ENCODE measurements around the gene CCL14. TPM values are rescaled to one million over a fixed set of nuclear protein-coding genes. Genes with fewer than 3 reads are reported as not detected.
A peak's percentile ranks its signal among the peaks of the same experiment; 100 is the strongest.

The CCL14 gene
- total RNA-seq, 2 donors from 2014 or later: not detected

DNA sequence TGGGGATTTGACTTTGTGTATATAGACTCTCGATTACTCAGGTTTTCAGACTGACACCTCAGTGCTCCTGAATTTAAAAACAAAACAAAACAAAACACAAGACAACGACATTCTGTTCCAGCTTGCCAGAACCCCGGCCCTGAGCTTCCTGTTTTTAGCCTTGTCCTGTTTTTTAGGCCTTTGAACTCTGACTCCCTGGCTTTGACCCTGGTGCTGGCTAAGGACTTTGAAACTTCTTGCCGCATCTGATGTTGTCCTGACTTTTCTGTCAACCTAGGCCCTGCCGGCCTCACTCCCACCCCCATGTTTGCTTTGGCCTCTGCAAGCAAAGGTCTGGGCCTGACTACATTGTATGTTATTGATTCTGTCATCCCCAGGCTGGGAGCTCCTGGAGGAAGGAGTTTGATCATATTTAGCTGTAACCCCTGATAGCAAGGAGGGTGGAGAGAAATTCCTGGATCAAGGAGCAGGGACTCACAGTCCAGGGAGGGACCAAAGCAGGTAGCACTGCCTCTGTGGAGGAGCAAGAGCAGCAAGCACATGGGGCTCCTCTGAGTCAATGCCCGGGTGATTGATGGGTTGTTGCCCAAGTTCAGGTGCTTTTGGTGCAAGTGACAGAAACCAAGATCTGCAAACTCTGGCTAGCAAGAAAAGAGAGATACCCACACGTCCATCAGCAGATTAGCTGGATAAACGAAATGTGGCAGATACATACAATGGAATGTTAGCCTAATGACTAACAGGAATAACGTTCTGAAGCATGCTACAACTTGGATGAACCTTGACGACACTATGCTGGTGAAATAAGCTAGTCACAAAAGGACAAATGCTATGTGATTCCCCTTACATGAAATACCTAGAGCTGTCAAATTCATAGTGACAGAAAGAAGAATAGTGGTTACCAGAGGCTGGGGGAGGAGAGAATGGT lies 12.9 kb downstream of the CCL14 start:
- ATAC-seq (replicated peaks): no peak
- Mint-ChIP-seq H3K27ac (no peak overlapping the region), H3K27me3 (peaks cover 12% of the 10 kb centered on the region), H3K9me3 (no peaks in the 10 kb centered on the region), H3K4me3 (no peak overlapping the region), H3K4me1 (no peaks in the 10 kb centered on the region), H3K36me3 (ENCODE audit: low read depth) (no peaks in the 10 kb centered on the region)

DNA sequence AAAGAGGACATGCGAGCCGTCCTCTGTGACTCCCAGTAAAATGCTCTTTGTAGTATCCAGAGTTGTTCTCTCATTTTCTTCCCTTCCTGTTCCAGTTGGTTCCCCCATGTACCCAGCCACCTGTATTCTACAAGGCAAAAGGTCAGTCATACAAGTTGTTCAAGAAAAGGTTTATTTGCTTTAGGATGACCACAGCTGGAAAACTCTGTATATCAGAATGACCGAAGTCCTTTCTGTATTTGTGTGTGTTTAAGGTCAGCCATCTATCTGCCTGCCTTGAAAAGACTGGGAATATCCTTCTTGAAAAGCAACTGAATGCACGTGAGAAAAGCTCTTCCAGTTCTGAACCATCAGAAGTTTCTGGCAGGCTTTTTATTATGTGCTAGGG lies 13.6 kb downstream of the CCL14 start:
- Mint-ChIP-seq H3K4me3 (no peak overlapping the region), H3K36me3 (ENCODE audit: low read depth) (no peaks in the 10 kb centered on the region), H3K27ac (no peak overlapping the region), H3K9me3 (no peaks in the 10 kb centered on the region), H3K4me1 (no peaks in the 10 kb centered on the region), H3K27me3 (peaks cover 5% of the 10 kb centered on the region)
- no peak for ATAC-seq (replicated peaks)

DNA sequence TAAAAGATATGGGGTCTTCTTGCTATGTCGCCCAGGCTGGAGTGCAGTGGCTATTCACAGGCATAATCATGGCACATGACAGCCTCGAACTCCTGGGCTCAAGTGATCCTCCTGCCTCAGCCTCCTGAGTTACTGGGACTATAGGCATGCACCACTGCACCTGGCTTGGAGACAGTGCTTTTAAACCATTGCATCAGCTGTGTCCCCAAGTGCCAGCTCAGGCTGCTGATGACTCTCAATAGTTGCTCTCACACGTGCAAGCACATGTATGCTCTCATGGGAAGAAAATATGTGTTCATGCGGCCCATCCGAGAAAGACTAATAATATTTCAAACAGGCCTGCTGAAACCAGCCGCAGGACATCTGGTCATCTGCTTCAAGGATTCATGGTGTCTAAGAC lies 14.0 kb downstream of the CCL14 start:
- H3K9me3 Mint-ChIP-seq: no peaks in the 10 kb centered on the region

DNA sequence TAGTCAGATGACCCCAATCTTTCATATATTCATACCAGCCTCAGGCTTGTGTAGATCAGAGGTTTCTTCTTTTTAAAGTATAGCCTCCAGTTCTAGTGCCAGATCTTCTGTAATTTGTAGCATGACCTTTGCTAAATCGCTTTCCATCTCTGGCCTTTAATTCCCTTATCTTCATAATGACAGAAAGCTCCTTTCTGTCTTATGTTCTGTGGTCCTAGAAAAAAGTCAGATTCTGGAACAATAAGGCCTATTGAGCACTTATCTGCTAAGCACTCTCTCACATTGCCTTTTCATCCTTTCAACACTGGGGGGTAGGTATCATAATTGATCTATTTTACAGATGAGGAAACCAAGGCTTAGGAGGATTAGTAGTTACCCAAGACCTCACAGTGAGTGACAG lies 14.5 kb downstream of the CCL14 start:
- Mint-ChIP-seq H3K4me3 (no peak overlapping the region), H3K36me3 (ENCODE audit: low read depth) (no peaks in the 10 kb centered on the region), H3K27ac (no peak overlapping the region), H3K9me3 (no peaks in the 10 kb centered on the region), H3K27me3 (peaks cover 4% of the 10 kb centered on the region), H3K4me1 (no peaks in the 10 kb centered on the region)
- ATAC-seq (replicated peaks): no peak

More for the DNA sequence above, 14.0 kb downstream of the CCL14 start:
- Mint-ChIP-seq H3K4me3 (no peak overlapping the region), H3K4me1 (no peaks in the 10 kb centered on the region), H3K27me3 (peaks cover 4% of the 10 kb centered on the region), H3K36me3 (ENCODE audit: low read depth) (no peaks in the 10 kb centered on the region), H3K27ac (no peak overlapping the region)
- no peak for ATAC-seq (replicated peaks)

DNA sequence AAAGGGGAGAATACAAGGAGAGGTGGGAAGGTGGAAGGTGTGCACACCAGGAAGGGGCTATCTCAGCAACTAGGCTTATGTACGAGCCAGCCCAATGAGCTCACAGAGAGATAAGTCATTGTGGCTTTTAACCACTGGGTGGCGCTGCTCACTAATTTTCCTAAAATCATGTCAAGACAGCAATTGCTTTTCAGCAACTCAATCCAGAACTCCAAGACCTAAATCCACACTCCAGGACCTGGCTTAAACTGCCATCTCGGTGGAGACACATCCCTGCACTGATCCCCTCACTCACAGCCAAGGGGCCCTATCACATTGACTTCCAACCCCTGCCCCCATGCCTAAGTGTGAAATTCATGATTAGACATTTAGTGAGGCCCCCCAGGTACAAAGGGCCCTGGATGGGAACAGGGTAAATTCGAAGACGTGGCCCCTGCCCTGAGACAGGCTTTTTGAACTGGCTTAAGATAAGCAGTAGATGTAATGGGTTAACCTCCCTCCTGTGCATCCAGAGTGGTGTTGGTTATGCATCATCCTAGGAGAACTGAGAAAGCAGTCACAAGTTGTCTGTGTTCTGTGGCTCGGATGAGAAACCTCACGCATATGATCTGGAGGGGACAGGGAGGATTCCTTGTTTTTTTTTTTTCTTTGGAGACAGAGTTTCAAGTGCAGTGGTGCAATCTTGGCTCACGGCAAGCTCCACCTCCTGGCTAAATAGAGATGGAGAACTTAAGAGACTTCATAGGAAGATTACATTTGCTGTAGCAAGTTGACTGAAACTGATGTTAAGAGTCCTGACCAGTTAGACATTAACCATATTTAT lies 16.8 kb downstream of the CCL14 start:
- Mint-ChIP-seq H3K27ac (no peak overlapping the region), H3K27me3 (no peaks in the 10 kb centered on the region), H3K36me3 (ENCODE audit: low read depth) (no peaks in the 10 kb centered on the region), H3K9me3 (no peaks in the 10 kb centered on the region), H3K4me3 (no peak overlapping the region), H3K4me1 (no peaks in the 10 kb centered on the region)
- peak; percentile 52 for ATAC-seq (replicated peaks)

DNA sequence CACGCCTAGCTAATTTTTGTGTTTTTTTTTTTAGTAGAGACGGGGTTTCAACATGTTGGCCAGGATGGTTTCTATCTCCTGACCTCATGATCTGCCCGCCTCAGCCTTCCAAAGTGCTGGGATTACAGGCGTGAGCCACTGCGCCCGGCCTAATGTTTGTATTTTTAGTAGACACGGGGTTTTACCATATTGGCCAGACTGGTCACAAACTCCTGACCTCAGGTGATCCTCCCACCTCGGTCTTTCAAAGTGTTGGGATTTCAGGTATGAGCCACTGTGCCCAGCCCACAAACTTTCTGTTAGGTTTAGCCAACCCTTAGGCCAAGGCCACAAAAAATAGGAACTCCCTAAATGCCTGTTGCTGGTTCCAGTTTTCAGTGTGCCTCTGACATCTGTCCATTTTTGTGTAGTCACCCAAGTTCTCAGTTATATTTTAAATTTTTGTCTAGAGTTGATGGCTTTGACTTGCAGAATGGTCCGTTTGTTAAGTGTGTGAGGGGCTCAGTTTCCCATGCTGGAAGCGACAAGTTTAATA lies 17.9 kb downstream of the CCL14 start:
- Mint-ChIP-seq H3K9me3 (no peaks in the 10 kb centered on the region), H3K27ac (no peak overlapping the region), H3K27me3 (peaks cover 4% of the 10 kb centered on the region), H3K36me3 (ENCODE audit: low read depth) (no peaks in the 10 kb centered on the region), H3K4me1 (no peaks in the 10 kb centered on the region), H3K4me3 (no peak overlapping the region)
- ATAC-seq (replicated peaks): no peak

DNA sequence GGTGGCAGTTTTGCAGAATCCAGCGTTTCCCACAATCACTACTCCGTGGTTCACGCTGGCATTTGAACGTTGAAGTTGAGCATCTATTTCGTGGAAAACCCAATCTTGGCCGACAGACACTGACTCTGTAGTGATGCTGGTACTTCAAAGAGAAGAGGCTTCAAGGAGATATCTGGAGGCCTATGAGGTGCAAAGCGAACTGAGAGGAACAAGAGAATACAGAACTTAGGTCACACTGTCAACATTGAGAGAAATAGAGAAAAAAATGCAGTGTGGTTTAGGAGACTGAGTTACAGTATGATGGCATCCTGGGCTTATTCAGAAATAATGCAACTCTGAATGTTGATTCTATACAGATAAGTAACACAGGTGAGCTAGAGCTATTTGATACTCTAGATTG lies 21.3 kb downstream of the CCL14 start:
- ATAC-seq (replicated peaks): no peak
- H3K27me3 Mint-ChIP-seq: peaks cover 7% of the 10 kb centered on the region
- H3K27ac Mint-ChIP-seq: no peak overlapping the region
- no peaks in the 10 kb centered on the region for H3K9me3 Mint-ChIP-seq
- H3K4me1 Mint-ChIP-seq: no peaks in the 10 kb centered on the region
- no peaks in the 10 kb centered on the region for H3K36me3 Mint-ChIP-seq (ENCODE audit: low read depth)
- no peak overlapping the region for H3K4me3 Mint-ChIP-seq

DNA sequence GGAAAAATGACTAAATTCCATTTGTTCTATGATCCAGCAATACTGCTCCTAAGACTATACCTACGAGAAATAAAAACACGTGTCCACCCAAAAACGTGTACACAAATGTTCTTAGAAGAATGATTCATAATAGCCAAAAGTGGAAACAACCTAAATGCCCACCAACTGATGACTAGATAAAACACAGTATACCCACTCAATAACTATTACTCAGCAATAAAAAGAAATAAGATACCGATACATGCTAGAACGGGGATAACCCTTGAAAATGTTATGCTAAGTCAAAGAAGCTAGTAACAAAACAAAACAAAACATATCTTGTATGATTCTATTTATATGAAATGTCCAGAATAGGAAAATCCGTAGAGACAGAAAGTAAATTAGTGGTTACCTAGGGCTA lies 22.9 kb downstream of the CCL14 start:
- H3K9me3 Mint-ChIP-seq: no peaks in the 10 kb centered on the region
- H3K4me3 Mint-ChIP-seq: no peak overlapping the region
- no peak overlapping the region for H3K27ac Mint-ChIP-seq
- peaks cover 9% of the 10 kb centered on the region for H3K27me3 Mint-ChIP-seq
- no peak for ATAC-seq (replicated peaks)
- no peaks in the 10 kb centered on the region for H3K36me3 Mint-ChIP-seq (ENCODE audit: low read depth)
- no peaks in the 10 kb centered on the region for H3K4me1 Mint-ChIP-seq

DNA sequence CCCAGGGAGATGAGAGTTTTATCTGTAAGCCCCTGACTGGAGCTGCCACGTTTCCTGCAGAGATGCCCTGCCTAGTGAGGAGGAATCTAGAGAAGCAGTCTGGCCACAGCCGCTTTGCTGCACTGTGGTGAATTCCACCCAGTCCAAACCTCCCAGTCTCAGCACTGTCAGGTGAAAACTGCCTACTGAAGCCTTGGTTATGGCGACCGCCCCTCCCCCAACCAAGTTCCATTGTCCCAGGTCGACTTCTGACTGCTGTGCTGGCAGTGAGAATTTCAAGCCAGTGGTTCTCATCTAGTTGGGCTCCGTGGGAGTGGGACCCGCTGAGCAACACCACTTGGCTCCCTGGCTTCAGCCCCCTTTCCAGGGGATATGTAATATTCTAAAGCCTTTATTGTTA lies 32.8 kb downstream of the CCL14 start:
- Mint-ChIP-seq H3K4me3 (no peak overlapping the region), H3K36me3 (ENCODE audit: low read depth) (no peaks in the 10 kb centered on the region), H3K27me3 (peaks cover 5% of the 10 kb centered on the region)

DNA sequence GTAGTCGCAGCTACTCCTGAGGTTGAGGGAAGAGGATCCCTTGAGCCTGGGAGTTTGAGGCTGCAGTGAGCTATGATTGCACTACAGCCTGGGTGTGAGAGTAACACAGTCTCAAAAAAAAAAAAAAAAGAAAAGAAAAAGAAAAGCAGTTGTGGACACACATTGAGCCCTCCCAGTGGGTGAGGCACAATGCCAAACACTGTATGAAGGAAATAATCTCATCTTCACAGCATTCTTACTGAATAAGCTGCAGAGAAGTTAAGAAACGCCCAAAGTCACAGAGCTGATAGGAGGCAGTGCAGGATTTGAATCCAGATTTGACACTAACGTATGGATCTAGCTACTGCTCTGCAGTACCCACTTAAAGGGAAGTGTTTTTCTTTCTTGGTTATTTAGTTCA lies 37.1 kb downstream of the CCL14 start:
- Mint-ChIP-seq H3K4me1 (no peaks in the 10 kb centered on the region), H3K9me3 (no peaks in the 10 kb centered on the region), H3K4me3 (no peak overlapping the region), H3K27me3 (no peaks in the 10 kb centered on the region), H3K27ac (no peak overlapping the region), H3K36me3 (ENCODE audit: low read depth) (no peaks in the 10 kb centered on the region)
- no peak for ATAC-seq (replicated peaks)

More for the DNA sequence above, 32.8 kb downstream of the CCL14 start:
- Mint-ChIP-seq H3K27ac (no peak overlapping the region), H3K9me3 (no peaks in the 10 kb centered on the region), H3K4me1 (no peaks in the 10 kb centered on the region)
- ATAC-seq (replicated peaks): no peak

DNA sequence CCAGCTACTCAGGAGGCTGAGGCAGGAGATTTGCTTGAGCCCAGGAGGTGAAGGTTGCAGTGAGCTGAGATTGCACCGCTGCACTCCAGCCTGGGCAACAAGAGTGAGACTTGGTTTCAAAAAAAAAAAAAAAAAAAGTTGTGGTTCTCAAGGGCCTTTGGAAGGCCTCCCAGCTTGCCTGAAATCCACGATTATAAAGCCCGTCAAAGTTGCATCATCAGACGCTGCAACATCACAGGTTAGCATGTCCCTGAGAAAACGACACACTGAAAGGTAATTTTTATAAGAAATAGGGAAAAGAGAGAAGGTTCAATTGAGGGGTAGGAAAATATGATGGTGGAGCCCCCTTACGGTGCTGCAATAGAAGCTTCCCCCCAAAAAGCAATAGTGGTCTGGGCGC lies 38.4 kb downstream of the CCL14 start:
- no peak overlapping the region for H3K27ac Mint-ChIP-seq
- no peaks in the 10 kb centered on the region for H3K9me3 Mint-ChIP-seq
- no peaks in the 10 kb centered on the region for H3K27me3 Mint-ChIP-seq
- H3K4me1 Mint-ChIP-seq: no peaks in the 10 kb centered on the region
- no peaks in the 10 kb centered on the region for H3K36me3 Mint-ChIP-seq (ENCODE audit: low read depth)
- ATAC-seq (replicated peaks): no peak
- H3K4me3 Mint-ChIP-seq: no peak overlapping the region

DNA sequence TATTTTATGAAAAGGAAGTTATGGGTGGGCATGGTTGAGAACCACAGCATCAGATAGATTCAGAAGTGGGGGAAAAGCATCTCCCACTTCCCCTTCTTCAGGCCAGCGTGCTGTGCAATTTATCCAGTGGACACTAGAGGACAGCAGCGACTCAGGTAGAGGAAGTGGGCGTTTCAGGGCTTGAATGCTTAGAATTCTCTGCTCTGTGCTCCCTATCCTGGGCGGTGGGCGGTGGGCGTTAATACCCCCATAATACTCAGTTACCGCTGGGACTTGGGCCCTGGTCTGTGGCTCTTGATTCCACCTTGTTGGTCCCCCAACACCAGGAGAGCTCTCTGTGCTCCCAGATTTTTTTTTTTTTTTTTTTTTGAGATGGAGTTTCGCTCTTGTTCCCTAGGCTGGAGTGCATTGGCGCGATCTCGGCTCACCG lies 39.4 kb downstream of the CCL14 start:
- Mint-ChIP-seq H3K4me3 (no peak overlapping the region), H3K27me3 (no peaks in the 10 kb centered on the region), H3K27ac (no peak overlapping the region), H3K4me1 (no peaks in the 10 kb centered on the region), H3K9me3 (no peaks in the 10 kb centered on the region), H3K36me3 (ENCODE audit: low read depth) (no peaks in the 10 kb centered on the region)
- ATAC-seq (replicated peaks): peak; percentile 50

DNA sequence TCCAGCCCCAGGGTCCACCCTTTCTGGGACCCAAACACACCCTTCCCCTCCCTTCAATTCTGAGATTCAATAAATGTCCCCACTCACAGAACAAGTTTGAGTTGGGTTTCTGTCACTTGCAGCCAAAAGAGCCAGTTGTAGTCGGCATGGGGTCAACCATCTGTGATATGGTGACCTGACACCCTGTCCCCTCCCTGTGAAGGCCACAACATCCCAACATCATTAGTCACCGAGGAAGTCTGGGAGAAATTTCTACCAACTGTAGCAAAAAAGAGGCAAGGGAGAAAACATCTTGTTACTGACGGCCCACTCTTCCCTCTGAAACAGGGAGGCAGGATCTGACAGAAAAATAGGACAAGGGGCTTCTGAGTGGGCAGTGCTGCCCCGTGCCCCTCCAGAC lies 42.4 kb downstream of the CCL14 start:
- Mint-ChIP-seq H3K9me3 (no peaks in the 10 kb centered on the region), H3K27me3 (no peaks in the 10 kb centered on the region), H3K27ac (no peak overlapping the region), H3K4me1 (no peaks in the 10 kb centered on the region), H3K4me3 (no peak overlapping the region), H3K36me3 (ENCODE audit: low read depth) (no peaks in the 10 kb centered on the region)
- ATAC-seq (replicated peaks): no peak

DNA sequence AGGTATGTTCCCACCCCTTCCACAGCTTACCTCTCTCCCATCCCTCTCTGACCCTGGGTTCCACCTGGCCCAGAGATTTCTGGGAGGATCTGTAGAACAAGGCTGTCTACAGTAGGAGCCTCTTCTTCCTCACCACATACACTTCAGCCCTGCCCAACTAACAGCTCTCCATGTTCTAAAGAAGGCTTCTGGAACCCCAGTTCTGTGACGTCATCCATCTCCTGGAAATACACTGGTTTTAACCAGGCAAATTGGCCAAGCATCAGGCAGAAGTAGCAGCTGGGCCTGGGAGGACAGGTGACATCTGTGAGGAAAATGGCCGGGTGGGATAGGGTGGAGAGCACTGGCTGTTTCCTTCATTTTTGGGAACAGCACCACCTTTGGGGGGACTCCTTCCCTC lies 43.0 kb downstream of the CCL14 start, which contains the start of gene LYZL6:
LYZL6 (minus strand) TSS at position 177 of the 400 bp plus-strand sequence. CDS start 4,357 bp downstream, outside the sequence.
- Mint-ChIP-seq H3K4me1 (no peaks in the 10 kb centered on the region), H3K4me3 (no peak within 1 kb of the TSS), H3K27ac (no peak within 1 kb of the TSS), H3K27me3 (no peaks in the 10 kb centered on the region), H3K9me3 (no peaks in the 10 kb centered on the region), H3K36me3 (ENCODE audit: low read depth) (no peaks in the 10 kb centered on the region)
- ATAC-seq (replicated peaks): no peak

Data from activated T-helper 17 cell treated with anti-CD3 and anti-CD28 coated beads, Interleukin-2, amount 50 U/mL, for 72 hours (primary cell).